Upper lobe of left lung (tissue), 4 donors: ENCODE measurements around the gene EIF5A2.

Source experiments
- CTCF ChIP-seq, 6 experiments: fragments of 450-650 bp in 4 of 6; fragments of 200-600 bp in 2 of 6; sonication (generic) in 2 of 6; IDR thresholded peaks; one replicate each; pipeline ENCODE4 v1.5.1; 2016 to 2019; ENCODE audit warnings: antibody characterized with exemption in 6 of 6
- EP300 ChIP-seq, 4 donors: sonication (generic); formaldehyde crosslinking; IDR thresholded peaks; one replicate each; pipeline ENCODE4 v1.5.1; 2017; ENCODE audit warnings: antibody characterized with exemption in 4 of 4, control low read depth in 2 of 4
- POLR2A ChIP-seq, 4 donors: fragments of 450-650 bp; IDR thresholded peaks; one replicate each; pipeline ENCODE4 v1.5.1; 2016 to 2017; ENCODE audit warnings: antibody characterized with exemption in 4 of 4, mild to moderate bottlenecking in 2 of 4
- POLR2AphosphoS5 ChIP-seq, 2 donors: sonication (generic); formaldehyde crosslinking; IDR thresholded peaks; one replicate each; pipeline ENCODE4 v1.5.1; 2017; ENCODE audit warnings: antibody characterized with exemption in 2 of 2

- TF ChIP-seq CTCF (IDR thresholded peaks at IDR 0.05) (no peak), EP300 (IDR thresholded peaks at IDR 0.05) (no peak), POLR2A (IDR thresholded peaks at IDR 0.05) (no peak), POLR2AphosphoS5 (IDR thresholded peaks at IDR 0.05) (no peak)
These were observed 56.1 kb downstream of the EIF5A2 start for GRCh38 chr3:170852324-170852723.
